NCI-H345 (cell line): Measurements from ENCODE around the gene ZWINT.

ENCODE experiments used
- DNase-seq: peaks from one replicate; lab custom pipeline; 2025; lab: John Stamatoyannopoulos, UW

The ZWINT gene, protein sequence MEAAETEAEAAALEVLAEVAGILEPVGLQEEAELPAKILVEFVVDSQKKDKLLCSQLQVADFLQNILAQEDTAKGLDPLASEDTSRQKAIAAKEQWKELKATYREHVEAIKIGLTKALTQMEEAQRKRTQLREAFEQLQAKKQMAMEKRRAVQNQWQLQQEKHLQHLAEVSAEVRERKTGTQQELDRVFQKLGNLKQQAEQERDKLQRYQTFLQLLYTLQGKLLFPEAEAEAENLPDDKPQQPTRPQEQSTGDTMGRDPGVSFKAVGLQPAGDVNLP

GRCh38 chr10:56360967-56361612, at the start of gene ZWINT:
Gene ZWINT (minus strand): TSS chr10:56361259. CDS start chr10:56361236, 23 bp downstream.
- DNase-seq: peak; percentile 95

DNA sequence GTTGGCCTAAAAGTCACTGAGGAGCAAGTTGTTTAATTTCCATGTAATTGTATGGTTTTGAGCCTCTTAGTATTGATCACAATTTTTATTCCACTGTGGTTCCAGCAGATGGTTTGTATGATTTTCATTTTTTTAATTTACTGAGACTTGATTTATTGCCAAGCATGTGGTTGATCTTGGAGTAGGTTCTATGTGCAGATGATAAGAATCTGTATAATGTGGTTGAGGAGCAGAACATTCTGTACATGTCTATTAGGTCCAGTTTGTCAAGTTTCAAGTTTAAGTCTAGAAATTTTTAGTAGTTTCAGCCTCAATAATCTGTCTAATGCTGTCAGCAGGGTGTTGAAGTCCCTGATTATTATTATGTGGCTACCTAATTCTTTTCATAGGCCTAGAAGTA, 22.7 kb upstream of the ZWINT start:
- DNase-seq: no peak

- DNase-seq: no peak
Measured at GRCh38 chr10:56370217-56371113, 9.4 kb upstream of the ZWINT start.

GRCh38 chr10:56360583-56360966, 484 bp downstream of the ZWINT start:
- no peak for DNase-seq

DNA sequence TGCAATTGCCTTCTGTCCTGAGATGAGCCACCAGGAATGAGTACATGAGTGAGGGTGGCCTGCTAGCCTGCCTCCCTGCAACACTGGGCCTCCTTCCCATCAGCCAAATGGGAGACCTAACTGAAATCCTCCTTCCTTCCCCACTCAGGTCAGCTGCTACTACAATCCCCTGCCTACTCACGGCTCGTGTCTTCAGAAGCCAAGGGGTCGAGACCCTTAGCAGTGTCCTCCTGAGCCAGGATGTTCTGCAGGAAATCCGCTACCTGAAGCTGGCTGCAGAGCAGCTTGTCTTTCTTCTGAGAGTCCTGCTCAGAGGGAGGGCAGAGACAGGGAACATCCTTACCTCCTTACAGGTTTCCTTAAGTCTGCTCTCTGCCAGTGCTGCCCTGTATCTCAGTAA, 1.2 kb downstream of the ZWINT start:
- DNase-seq: no peak

DNA sequence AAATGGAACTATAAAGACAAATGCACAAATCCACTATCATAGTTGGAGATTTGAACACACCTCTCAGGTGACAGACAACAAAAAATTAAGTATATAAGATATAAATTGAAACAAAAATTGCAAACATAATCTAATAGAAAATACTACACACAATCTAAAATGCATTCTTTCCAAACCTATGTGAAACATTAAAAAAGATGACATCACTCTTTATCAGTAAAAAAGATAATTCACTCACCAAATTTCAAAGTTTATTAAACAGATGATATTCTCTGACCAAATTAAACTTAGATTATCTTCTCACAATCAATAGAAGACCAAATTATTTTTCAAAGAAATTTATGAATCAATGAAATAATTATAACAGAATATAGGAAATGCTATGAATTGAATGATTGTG, 4.0 kb downstream of the ZWINT start:
- no peak for DNase-seq

DNA sequence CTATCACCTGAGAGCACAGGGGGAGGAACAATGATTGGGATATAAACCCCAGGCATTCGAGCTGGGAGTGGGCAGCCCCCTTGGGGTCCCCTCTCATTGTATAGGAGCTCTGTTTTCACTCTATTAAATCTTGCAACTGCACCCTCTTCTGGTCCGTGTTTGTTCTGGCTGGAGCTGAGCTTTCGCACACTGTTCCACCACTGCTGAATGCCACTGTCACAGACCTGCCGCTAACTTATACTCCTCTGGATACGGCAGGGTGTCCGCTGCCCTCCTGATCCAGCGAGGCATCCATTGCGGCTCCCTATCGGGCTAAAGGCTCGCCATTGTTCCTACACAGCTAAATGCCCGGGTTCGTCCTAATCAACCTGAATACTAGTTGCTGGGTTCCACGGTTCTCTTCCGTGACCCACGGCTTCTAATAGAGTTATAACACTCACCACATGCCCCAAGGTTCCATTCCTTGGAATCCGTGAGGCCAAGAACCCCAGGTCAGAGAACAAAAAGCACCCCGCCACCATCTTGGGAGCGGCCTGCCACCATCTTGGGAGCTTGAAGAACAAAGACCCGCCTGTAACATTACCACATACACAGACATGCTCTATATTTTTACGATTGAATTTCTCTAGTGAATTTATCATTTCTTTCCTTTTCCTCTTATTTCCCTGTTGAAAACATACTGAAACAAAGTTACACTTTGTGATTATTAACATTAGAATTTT, 9.0 kb downstream of the ZWINT start:
- no peak for DNase-seq

DNA sequence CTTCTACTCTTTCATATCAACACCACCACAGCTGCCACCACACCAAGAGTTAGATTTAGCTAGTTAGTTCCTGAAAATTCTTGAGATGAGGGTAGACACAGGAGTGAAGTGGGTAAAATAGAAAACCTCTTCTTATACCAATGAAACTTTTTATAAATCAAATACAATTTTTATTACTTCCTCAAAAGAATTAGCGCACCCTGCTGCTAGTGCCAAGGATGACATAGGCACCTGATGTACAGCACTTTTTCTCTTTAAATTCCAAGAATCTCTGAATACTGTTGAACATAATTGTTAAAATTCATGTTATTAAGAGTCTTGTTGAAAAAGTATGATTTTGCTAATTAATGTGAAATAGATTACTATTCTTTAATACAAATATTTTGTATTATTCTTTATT, 11.4 kb downstream of the ZWINT start:
- no peak for DNase-seq

GRCh38 chr10:56348101-56348500, 13.0 kb downstream of the ZWINT start:
- DNase-seq: no peak

DNA sequence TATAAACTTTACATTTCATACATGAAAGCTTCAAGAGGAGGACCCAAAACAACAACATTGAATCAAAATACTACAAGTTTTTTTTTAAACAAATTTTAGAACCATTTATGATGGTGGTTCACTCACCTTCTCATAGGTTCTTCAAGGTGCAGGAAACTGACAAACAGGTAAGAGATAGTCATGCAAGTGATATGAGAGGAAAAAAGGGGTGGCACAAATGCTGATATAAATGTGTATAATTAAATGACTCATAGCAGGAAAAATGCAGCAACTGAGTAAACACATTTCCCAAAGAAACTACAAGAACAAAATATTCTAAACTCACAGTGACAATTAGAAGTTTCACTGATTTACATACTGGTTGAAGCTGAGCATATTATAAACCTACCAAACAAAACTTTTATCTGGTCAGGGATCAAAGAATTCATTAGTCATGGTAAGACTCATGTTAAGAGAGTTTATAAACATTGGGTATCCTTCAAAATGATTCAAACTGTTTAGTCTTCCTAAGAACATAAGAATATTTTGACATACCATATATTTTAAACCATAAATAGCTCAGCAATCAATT, 14.1 kb downstream of the ZWINT start:
- DNase-seq: no peak

DNA sequence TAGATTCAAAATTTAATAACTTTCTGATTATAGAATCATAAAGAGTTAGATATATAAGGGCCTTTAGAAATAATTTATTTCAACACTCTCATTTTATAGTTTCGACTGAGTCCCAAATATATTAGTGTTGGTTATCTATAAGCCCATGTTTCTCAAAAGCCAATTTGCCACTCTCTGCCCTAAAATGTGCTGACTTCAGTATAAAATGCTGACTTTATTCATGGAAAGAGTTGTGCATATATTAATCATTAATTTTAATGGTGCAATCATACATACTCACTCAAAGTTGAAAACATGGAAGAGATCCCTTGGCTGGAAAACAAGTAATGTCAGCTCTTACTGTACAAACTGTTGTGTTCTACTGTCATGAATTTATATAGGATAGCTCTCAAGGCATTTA, 19.4 kb downstream of the ZWINT start:
- DNase-seq: no peak

GRCh38 chr10:56329961-56330360, 31.1 kb downstream of the ZWINT start:
- no peak for DNase-seq

GRCh38 chr10:56327118-56327517, 33.9 kb downstream of the ZWINT start:
- DNase-seq: no peak

- no peak for DNase-seq
Measured at GRCh38 chr10:56319386-56319785, 41.7 kb downstream of the ZWINT start.

DNA sequence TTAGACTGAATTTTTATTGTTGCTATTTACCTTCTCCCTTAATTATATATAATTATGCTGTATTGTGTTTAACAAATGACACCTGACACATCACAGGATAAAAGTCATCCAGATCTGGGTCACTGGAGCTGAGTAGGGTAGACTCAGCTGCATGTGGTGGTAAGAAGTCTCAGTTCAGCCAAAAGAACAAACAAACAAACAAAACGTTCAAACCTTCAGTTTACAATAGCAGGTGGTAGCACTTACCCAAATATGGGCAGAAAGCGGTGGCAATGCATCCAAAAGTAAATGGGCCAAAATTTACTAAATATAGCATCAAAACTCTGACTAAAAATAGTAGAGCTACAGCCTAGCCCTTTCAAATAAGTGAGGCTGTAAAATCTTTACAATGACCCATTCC, 42.2 kb downstream of the ZWINT start:
- peak; percentile 31 for DNase-seq

GRCh38 chr10:56317603-56318002, 43.5 kb downstream of the ZWINT start:
- DNase-seq: no peak

DNA sequence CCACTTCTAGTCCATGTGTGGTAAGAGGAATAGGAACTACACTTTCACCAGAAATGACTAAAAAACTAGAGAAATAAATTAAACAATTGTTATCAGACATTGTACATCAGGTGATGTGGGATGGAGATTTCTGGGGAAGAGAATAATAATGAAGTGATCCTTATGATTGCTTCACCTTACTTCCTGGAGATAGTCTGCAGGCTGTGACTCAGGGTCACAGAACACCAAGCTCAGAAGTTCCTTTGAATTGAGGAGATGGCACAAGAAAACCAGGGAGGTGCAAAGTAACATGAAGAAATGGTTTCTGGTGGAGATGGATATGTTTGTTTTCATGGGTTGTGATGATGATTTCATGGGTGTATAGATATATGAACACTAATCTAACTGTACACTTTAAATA, 44.5 kb downstream of the ZWINT start:
- DNase-seq: no peak
